HG02938 (cell line): ENCODE data around the gene MSH3.
"Not testable (repeated sequence)": the region's sequence is repeated elsewhere in the genome, so short reads cannot be mapped to it uniquely, and the experiment has no call there.

Source experiments
- ATAC-seq: cut with Tn5 transposase; IDR thresholded peaks from one replicate; pipeline ENCODE4 v1.9.1; 2021; ENCODE audit warnings: mild to moderate bottlenecking, moderate library complexity; ENCODE audit not compliant: unreplicated experiment

Gene MSH3

GRCh38 chr5:80789319-80790016 lies 135.0 kb downstream of the MSH3 start:
- not testable (repeated sequence) for ATAC-seq

- no peak for ATAC-seq
Measured at GRCh38 chr5:80790698-80791097, 136.2 kb downstream of the MSH3 start.

- no peak for ATAC-seq
Measured at GRCh38 chr5:80793354-80793753, 138.9 kb downstream of the MSH3 start.

GRCh38 chr5:80796846-80797245 lies 142.4 kb downstream of the MSH3 start:
- no peak for ATAC-seq

- no peak for ATAC-seq
Measured at GRCh38 chr5:80797428-80798024, 143.1 kb downstream of the MSH3 start.

- no peak for ATAC-seq
Measured at GRCh38 chr5:80798166-80798565, 143.7 kb downstream of the MSH3 start.

GRCh38 chr5:80798633-80799032 lies 144.2 kb downstream of the MSH3 start:
- no peak for ATAC-seq

- ATAC-seq: no peak
Measured at GRCh38 chr5:80799041-80799440, 144.6 kb downstream of the MSH3 start.

- no peak for ATAC-seq
Measured at GRCh38 chr5:80799573-80799972, 145.1 kb downstream of the MSH3 start.

GRCh38 chr5:80804332-80804731 lies 149.9 kb downstream of the MSH3 start:
- ATAC-seq: no peak

- ATAC-seq: no peak
Measured at GRCh38 chr5:80805038-80805437, 150.6 kb downstream of the MSH3 start.

- no peak for ATAC-seq
Measured at GRCh38 chr5:80806929-80807328, 152.5 kb downstream of the MSH3 start.

GRCh38 chr5:80809451-80809850 lies 155.0 kb downstream of the MSH3 start:
- no peak for ATAC-seq

GRCh38 chr5:80810425-80810824 lies 156.0 kb downstream of the MSH3 start:
- ATAC-seq: no peak

GRCh38 chr5:80816590-80816989 lies 162.1 kb downstream of the MSH3 start:
- no peak for ATAC-seq

- ATAC-seq: no peak
Measured at GRCh38 chr5:80820685-80821084, 166.2 kb downstream of the MSH3 start.

GRCh38 chr5:80822640-80823039 lies 168.2 kb downstream of the MSH3 start:
- ATAC-seq: no peak

GRCh38 chr5:80824159-80824558 lies 169.7 kb downstream of the MSH3 start:
- not testable (repeated sequence) for ATAC-seq

GRCh38 chr5:80825786-80826460 lies 171.5 kb downstream of the MSH3 start:
- no peak for ATAC-seq

- ATAC-seq: no peak
Measured at GRCh38 chr5:80834710-80835109, 180.3 kb downstream of the MSH3 start.

- no peak for ATAC-seq
Measured at GRCh38 chr5:80835128-80835527, 180.7 kb downstream of the MSH3 start.

GRCh38 chr5:80837679-80838078 lies 183.2 kb downstream of the MSH3 start:
- ATAC-seq: peak; percentile 92
